Hepatocyte (in vitro differentiated cells): ENCODE results near the gene TMA16. TPM values are rescaled to one million over a fixed set of nuclear protein-coding genes. Genes with fewer than 3 reads are reported as not detected.

ENCODE experiments used
- DNase-seq: peaks from one replicate; pipeline ENCODE4 v3.0.0-alpha.2; 2016; ENCODE audit warnings: low spot score
- H2AFZ ChIP-seq: fragments of 200-600 bp; sonication (generic); 2 replicates; pipeline ENCODE4 v1.6.0; 2016; ENCODE audit warnings: antibody characterized with exemption, mild to moderate bottlenecking
- H3K27ac ChIP-seq: fragments of 200-600 bp; sonication (generic); 2 replicates; pipeline ENCODE4 v1.5.1; 2016; ENCODE audit warnings: mild to moderate bottlenecking
- H3K27me3 ChIP-seq: fragments of 200-600 bp; sonication (generic); 2 replicates; pipeline ENCODE4 v1.6.1; 2016
- H3K36me3 ChIP-seq: fragments of 200-600 bp; sonication (generic); replicated peaks from 2 replicates; pipeline ENCODE4 v1.5.1; 2016; ENCODE audit warnings: low read depth; ENCODE audit not compliant: insufficient read depth
- H3K4me1 ChIP-seq: fragments of 200-600 bp; sonication (generic); 2 replicates; pipeline ENCODE4 v1.5.1; 2016; ENCODE audit warnings: mild to moderate bottlenecking, moderate library complexity; ENCODE audit not compliant: insufficient read depth
- H3K4me2 ChIP-seq: fragments of 200-600 bp; sonication (generic); 2 replicates; pipeline ENCODE4 v1.6.0; 2016
- H3K4me3 ChIP-seq: fragments of 200-600 bp; sonication (generic); 2 replicates; pipeline ENCODE4 v1.5.1; 2016; ENCODE audit warnings: mild to moderate bottlenecking
- H3K79me2 ChIP-seq: fragments of 200-600 bp; sonication (generic); 2 replicates; pipeline ENCODE4 v1.6.0; 2017; ENCODE audit warnings: mild to moderate bottlenecking
- H3K9me2 ChIP-seq: fragments of 200-600 bp; sonication (generic); replicated peaks from 2 replicates; pipeline ENCODE4 v1.6.0; 2017; ENCODE audit warnings: mild to moderate bottlenecking; ENCODE audit not compliant: insufficient read depth
- H3K9me3 ChIP-seq: fragments of 200-600 bp; sonication (generic); 2 replicates; pipeline ENCODE4 v1.5.1; 2016; ENCODE audit warnings: low read depth, mild to moderate bottlenecking
- H4K20me1 ChIP-seq: fragments of 200-600 bp; sonication (generic); 2 replicates; pipeline ENCODE4 v1.6.0; 2016; ENCODE audit warnings: mild to moderate bottlenecking; ENCODE audit not compliant: insufficient read depth, poor library complexity, severe bottlenecking
- CTCF ChIP-seq: fragments of 200-600 bp; sonication (generic); IDR thresholded peaks from 2 replicates; pipeline ENCODE4 v1.5.1; 2016; ENCODE audit warnings: antibody characterized with exemption, mild to moderate bottlenecking; ENCODE audit not compliant: poor library complexity
- EZH2 ChIP-seq: fragments of 200-600 bp; sonication (generic); IDR thresholded peaks from 2 replicates; pipeline ENCODE4 v1.6.1; 2016; ENCODE audit warnings: antibody characterized with exemption, mild to moderate bottlenecking, borderline replicate concordance
- EZH2phosphoT487 ChIP-seq: fragments of 200-600 bp; sonication (generic); IDR thresholded peaks from one replicate; pipeline ENCODE4 v1.6.1; 2018; ENCODE audit warnings: antibody characterized with exemption, mild to moderate bottlenecking, low read depth, moderate library complexity; ENCODE audit not compliant: unreplicated experiment, severe bottlenecking
- WGBS: methylation state at CpG from one replicate; pipeline ENCODE4 v1.1.6; 2016; ENCODE audit warnings: low lambda C conversion rate; ENCODE audit errors: missing lambda C conversion rate; 5-methylcytosine and 5-hydroxymethylcytosine counted together
- polyA plus RNA-seq: library from polyadenylated mRNA; unstranded; fragments of >200 nt; fragmentation: Nextera tagmentation; extraction: Ambion mirVana; gene quantifications from 2 replicates; pipeline ENCODE4 v1.2.1, GENCODE V29; 2016
- total RNA-seq: library from RNA; depleted of rRNA; stranded (reverse); fragments of >200 nt; gene quantifications from 2 replicates; pipeline ENCODE4 v1.2.3, GENCODE V29; 2014

TMA16 gene
- total and polyA plus RNA-seq, 2 experiments from 2014 or later, result 10.9 to 24.9 TPM

DNA sequence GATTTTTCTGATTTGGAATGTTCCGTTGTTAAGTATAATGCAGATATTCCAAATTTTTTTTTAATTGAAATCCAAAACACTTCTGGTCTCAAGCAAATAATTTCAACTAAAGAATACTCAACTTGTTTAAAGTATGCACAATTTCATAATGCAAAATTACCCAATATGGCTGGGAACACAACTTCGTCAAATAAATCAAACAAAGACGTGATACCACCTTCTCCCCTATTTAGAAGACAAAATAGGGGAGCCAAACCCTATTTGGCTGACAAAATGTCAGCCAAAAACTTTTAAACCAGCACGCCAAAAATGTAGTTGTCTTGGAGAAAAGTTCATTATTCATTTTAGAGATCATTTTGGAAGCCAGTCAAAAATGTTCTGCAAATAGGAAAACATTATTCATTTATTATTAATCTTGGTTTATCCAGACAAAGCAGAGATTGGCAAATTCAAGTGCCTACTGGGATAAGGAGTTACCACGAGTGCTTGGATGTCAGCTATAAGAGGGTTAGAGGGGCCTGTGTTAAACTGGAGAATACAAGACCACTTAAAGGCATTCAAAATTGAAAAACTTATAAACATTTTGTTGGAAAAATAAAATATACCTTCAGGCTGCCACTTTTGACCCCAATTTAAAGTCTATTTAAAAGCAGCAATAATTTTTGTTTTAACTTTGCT lies 17.6 kb upstream of the TMA16 start:
- H3K4me3 ChIP-seq, result no peak overlapping the region
- H3K27me3 ChIP-seq, result no peaks in the 10 kb centered on the region
- no peak for DNase-seq
- 92% methylated on average over 5 of the region's 5 CpGs for WGBS
- H3K36me3 ChIP-seq, result no peaks in the 10 kb centered on the region
- no peaks in the 10 kb centered on the region for H3K79me2 ChIP-seq
- H3K9me2 ChIP-seq, result no peaks in the 10 kb centered on the region
- no peaks in the 10 kb centered on the region for H3K9me3 ChIP-seq
- no peak overlapping the region for H3K4me2 ChIP-seq
- no peak overlapping the region for H3K27ac ChIP-seq
- H3K4me1 ChIP-seq, result no peaks in the 10 kb centered on the region
- H4K20me1 ChIP-seq, result no peaks in the 10 kb centered on the region
- H2AFZ ChIP-seq, result no peak overlapping the region
- no peak for TF ChIP-seq CTCF
- no peak for TF ChIP-seq EZH2phosphoT487
- no peak for TF ChIP-seq EZH2

DNA sequence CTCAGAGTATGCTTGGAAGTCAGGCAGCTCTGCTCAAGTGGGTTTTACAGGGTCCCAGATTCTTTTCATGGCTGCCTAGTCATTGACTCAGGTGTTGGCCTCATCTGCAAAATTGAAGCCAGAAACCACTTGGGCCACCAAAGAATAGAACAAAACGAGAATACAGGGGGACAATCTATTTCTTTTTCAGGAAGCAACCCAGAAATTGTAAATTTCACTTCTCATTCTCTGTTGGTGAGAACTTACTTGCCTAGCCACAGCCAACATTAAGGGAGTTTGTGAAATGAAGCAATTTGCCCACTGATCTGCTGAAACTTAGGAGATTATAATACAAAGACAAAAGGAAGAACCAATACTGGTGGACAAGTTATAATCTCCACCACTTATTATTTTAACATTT lies 12.3 kb upstream of the TMA16 start:
- Histone ChIP-seq H2AFZ (no peak overlapping the region), H3K4me3 (no peak overlapping the region), H3K36me3 (no peaks in the 10 kb centered on the region), H3K4me2 (no peak overlapping the region), H3K79me2 (no peaks in the 10 kb centered on the region), H3K27ac (no peak overlapping the region), H3K9me3 (no peaks in the 10 kb centered on the region), H3K27me3 (no peaks in the 10 kb centered on the region), H3K9me2 (no peaks in the 10 kb centered on the region), H3K4me1 (no peaks in the 10 kb centered on the region), H4K20me1 (no peaks in the 10 kb centered on the region)
- no peak for DNase-seq
- WGBS, result 56% methylated on average over 1 of the region's 1 CpG
- TF ChIP-seq EZH2, result no peak

DNA sequence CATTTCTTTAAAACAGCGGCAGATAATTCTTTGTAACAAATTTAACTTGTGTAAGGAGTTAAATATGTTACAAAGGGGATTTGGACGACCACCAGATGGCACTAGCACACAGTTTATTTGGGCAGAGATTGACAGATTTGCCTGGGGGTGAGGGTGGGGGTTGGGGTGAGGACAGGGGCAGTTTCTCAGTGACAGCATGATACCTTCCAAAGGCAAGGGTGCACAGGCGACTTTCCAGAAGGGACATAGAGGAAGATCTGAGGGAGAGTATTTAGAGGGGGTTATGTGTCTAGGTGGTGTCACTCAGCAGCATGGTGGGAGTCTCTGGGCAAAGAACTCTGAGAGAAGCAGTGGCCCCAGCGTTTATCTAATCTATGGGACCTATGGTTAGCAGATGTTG lies 9.6 kb upstream of the TMA16 start:
- no peaks in the 10 kb centered on the region for H3K36me3 ChIP-seq
- no peaks in the 10 kb centered on the region for H3K4me1 ChIP-seq
- H3K79me2 ChIP-seq, result no peaks in the 10 kb centered on the region
- no peak overlapping the region for H3K27ac ChIP-seq
- H3K4me3 ChIP-seq, result no peak overlapping the region
- H3K9me2 ChIP-seq, result no peaks in the 10 kb centered on the region
- no peaks in the 10 kb centered on the region for H4K20me1 ChIP-seq
- no peak overlapping the region for H2AFZ ChIP-seq
- no peak for TF ChIP-seq EZH2
- peak; percentile 84 for TF ChIP-seq CTCF
- no peaks in the 10 kb centered on the region for H3K27me3 ChIP-seq
- 29% methylated on average over 4 of the region's 4 CpGs for WGBS
- DNase-seq, result peak; percentile 71
- no peaks in the 10 kb centered on the region for H3K9me3 ChIP-seq
- no peak overlapping the region for H3K4me2 ChIP-seq

GRCh38 chr4:163485589-163485988 lies 8.9 kb upstream of the TMA16 start:
- no peak overlapping the region for H2AFZ ChIP-seq

More at GRCh38 chr4:163485589-163485988, 8.9 kb upstream of the TMA16 start:
- Histone ChIP-seq H3K4me1 (no peaks in the 10 kb centered on the region), H4K20me1 (no peaks in the 10 kb centered on the region), H3K9me2 (no peaks in the 10 kb centered on the region), H3K4me2 (no peak overlapping the region), H3K36me3 (no peaks in the 10 kb centered on the region), H3K9me3 (no peaks in the 10 kb centered on the region), H3K27ac (no peak overlapping the region), H3K4me3 (no peak overlapping the region), H3K27me3 (no peaks in the 10 kb centered on the region), H3K79me2 (no peaks in the 10 kb centered on the region)
- TF ChIP-seq EZH2, result no peak
- TF ChIP-seq CTCF, result no peak
- TF ChIP-seq EZH2phosphoT487, result no peak
- 49% methylated on average over 2 of the region's 2 CpGs for WGBS
- DNase-seq, result no peak
